GM12865 (cell line): Measurements from ENCODE around the gene DELE1.

ENCODE experiments used
- DNase-seq: peaks from one replicate; pipeline ENCODE4 v3.0.0; 2010; ENCODE audit warnings: low read depth
- H3K4me3 ChIP-seq: 2 replicates; pipeline ENCODE4 v1.5.1; 2011; ENCODE audit warnings: mild to moderate bottlenecking, low read depth, low read length, control low read depth
- TF ChIP-seq, protein P1 (sequence below): IDR thresholded peaks from 2 replicates; pipeline ENCODE4 v1.5.1; 2011; ENCODE audit warnings: low read length, control low read depth, low read depth, inconsistent platforms; ENCODE audit not compliant: insufficient read depth; ENCODE audit errors: missing control alignments

DELE1 gene

DNA sequence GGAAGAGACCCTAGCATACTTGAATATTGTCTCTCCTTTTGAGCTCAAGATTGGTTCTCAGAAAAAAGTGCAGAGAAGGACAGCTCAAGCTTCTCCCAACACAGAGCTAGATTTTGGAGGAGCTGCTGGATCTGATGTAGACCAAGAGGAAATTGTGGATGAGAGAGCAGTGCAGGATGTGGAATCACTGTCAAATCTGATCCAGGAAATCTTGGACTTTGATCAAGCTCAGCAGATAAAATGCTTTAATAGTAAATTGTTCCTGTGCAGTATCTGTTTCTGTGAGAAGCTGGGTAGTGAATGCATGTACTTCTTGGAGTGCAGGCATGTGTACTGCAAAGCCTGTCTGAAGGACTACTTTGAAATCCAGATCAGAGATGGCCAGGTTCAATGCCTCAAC lies 54.7 kb downstream of the DELE1 start:
- DNase-seq, result no peak
- TF ChIP-seq, protein P1, sequence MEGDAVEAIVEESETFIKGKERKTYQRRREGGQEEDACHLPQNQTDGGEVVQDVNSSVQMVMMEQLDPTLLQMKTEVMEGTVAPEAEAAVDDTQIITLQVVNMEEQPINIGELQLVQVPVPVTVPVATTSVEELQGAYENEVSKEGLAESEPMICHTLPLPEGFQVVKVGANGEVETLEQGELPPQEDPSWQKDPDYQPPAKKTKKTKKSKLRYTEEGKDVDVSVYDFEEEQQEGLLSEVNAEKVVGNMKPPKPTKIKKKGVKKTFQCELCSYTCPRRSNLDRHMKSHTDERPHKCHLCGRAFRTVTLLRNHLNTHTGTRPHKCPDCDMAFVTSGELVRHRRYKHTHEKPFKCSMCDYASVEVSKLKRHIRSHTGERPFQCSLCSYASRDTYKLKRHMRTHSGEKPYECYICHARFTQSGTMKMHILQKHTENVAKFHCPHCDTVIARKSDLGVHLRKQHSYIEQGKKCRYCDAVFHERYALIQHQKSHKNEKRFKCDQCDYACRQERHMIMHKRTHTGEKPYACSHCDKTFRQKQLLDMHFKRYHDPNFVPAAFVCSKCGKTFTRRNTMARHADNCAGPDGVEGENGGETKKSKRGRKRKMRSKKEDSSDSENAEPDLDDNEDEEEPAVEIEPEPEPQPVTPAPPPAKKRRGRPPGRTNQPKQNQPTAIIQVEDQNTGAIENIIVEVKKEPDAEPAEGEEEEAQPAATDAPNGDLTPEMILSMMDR, result no peak
- no peak overlapping the region for H3K4me3 ChIP-seq

DNA sequence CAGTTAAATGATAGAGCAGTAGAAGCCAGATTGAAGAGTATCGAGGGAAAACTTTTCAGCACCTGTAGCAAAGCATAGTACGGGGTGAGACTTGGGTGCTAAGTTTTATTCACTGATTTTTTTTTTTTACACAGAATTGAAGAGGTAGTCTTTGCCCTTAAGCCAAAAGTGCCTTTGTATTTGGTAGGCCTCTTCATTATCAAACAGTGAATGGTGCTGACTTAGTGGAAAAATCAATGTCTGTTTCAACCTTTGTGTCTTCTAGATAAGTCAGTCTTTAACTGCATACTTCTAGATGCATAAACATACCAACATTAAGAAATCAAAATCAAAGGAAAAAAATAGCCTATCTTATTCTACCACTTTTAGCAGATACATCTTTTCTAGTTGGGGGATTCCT lies 59.0 kb downstream of the DELE1 start:
- TF ChIP-seq, protein P1, result no peak
- DNase-seq, result no peak

DNA sequence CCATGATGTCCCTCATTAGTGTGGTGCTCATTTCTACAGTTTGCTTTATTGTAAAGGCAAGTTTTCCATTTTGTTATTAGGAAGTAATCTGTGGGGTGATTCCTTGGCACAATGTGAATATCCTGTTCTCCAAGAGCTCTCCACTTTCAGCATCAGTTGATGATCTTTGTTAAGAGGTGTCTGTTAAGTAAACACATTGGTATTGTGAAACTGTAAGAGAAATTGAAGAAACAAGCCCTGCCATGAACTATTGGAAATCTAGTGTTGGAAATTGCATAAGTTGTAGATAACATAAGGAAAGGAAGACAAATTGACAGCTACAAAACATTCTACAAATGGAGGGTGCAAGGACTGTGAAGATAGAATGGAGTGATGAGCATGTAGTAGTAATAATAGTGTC lies 62.4 kb downstream of the DELE1 start:
- no peak for DNase-seq
- no peak overlapping the region for H3K4me3 ChIP-seq
- TF ChIP-seq, protein P1, result no peak

More for the DNA sequence above, 59.0 kb downstream of the DELE1 start:
- no peak overlapping the region for H3K4me3 ChIP-seq

DNA sequence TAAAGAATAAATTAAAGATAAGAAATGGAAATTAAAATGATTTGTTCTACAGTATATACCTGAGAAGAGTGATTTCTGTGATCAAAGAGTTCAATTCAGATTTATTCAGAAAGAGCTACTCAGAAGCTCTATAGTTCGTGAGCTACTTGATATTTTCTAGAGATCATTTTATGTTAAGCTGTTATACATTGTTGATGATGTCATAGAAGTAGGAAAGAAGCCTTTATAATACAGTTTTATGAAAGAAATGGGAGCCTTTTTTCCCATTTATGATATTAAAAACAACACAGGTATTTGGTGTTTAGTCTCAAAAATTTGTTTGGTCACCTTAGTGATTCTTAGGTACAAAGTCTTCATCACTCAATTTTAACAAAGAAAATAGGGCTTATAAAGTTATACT lies 66.0 kb downstream of the DELE1 start:
- no peak for DNase-seq
- TF ChIP-seq, protein P1, result no peak

More for the DNA sequence above, 66.0 kb downstream of the DELE1 start:
- no peak overlapping the region for H3K4me3 ChIP-seq
